ENCODE measurements around the gene FTHL17.

FTHL17 gene

DNA sequence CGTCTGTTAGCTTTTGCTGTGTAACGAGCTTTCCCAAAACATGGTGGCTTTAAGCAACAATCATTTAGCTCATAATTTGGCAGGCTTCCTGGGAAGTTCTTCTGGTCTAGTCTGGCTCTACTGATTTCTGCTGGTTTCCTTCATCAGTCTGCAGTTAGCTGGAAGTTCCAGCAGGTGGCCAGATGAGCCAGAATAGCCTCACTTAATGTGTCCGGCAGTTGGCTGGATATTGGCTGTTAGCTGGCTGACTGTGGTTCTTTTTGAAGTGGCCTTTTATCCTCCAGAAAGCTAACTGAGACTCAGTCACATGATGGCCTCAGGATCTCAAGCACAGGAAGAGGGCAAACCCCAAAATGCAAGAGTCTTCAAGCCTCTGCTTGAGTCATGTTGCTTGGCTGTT is 34.9 kb downstream of the FTHL17 start:
- DNase-seq = no peak

DNA sequence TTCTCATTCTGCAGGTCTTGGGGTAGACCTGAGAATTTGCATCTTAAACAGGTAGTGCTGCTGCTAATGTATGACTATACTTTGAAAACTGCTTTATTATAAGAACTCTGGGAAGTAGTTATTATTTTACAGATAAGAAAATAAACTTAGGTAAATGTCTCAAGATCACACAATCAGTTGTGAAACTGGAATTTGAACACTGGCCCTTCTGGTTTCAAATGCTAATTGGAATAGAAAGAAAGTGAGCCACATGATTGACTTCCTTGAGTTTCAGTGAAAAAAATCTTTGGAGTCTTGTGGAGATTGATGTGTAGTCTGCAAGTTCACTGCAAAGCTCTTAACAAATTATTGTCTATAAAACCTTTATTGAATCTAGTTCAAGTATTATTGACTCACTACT is 44.5 kb downstream of the FTHL17 start:
- no peak for DNase-seq

DNA sequence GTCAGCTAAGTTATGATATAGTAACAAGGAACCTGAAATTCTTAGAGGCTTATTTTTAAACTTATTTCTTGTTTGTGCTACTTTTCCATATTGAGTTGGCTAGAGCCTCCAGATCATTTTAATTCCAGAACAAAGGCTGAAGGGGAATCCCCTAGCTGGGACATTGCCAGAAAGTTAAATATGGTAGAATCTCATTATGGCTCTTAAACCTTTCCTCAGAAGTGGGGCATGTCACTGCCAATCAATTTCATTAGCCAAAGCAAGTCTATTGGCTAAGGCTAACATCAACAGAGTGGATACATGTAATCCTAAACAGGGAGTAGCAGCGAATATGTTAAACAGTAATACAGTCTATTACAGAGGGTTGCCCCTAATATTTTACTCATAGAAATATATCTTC is 47.0 kb downstream of the FTHL17 start:
- no peak for DNase-seq

DNA sequence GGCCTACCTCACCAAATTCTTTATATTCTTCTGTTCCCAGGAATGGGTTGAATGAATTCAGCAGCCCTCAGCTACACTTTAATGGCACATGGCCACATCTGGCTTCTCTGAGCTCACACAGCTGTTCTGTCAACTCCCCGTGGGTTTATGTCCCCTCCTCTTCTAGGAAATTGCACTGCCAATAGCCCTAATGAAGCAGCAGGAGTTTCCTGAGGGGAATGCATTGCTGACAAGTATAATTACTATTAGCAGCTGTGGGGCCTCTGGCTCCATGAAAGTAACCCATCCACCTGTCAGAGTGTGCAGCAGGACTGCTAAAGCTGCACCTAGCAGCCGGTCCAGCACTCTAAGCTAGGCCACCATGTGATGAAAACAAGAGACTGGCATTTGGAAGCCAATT is 50.3 kb downstream of the FTHL17 start:
- no peak for DNase-seq
